OCI-LY7 (cell line): ENCODE measurements around the gene ZEB1.

Experiments
- CTCF ChIP-seq: fragments of 200-600 bp; sonication (generic); conservative IDR thresholded peaks from 2 replicates; pipeline ENCODE4 v1.5.1; 2014; ENCODE audit warnings: mild to moderate bottlenecking, antibody characterized with exemption, low read length, moderate library complexity, mixed read lengths
- EZH2phosphoT487 ChIP-seq: fragments of 200-600 bp; sonication (generic); IDR thresholded peaks from 2 replicates; pipeline ENCODE4 v1.6.1; 2018; ENCODE audit warnings: low read depth, borderline replicate concordance, mild to moderate bottlenecking, mixed run types, antibody characterized with exemption, low read length, moderate library complexity, mixed read lengths

- TF ChIP-seq CTCF (no peak), EZH2phosphoT487 (no peak)
Observed at GRCh38 chr10:31372439-31372838, 53.4 kb downstream of the ZEB1 start.
